Hematopoietic multipotent progenitor cell treated with erythropoietin and hydrocortisone succinate and interleukin-3 and kit ligand, for 17 days (in vitro differentiated cells): ENCODE results near the gene TRABD2B.

ENCODE experiments used
- DNase-seq: peaks from one replicate; pipeline ENCODE4 v3.0.0-alpha.2; 2015; ENCODE audit warnings: low spot score

Gene TRABD2B

GRCh38 chr1:47794530-47794929, 202.7 kb downstream of the TRABD2B start:
- no peak for DNase-seq

GRCh38 chr1:47794081-47794480, 203.1 kb downstream of the TRABD2B start:
- DNase-seq, result no peak

GRCh38 chr1:47793563-47793962, 203.6 kb downstream of the TRABD2B start:
- no peak for DNase-seq

GRCh38 chr1:47792779-47793178, 204.4 kb downstream of the TRABD2B start:
- DNase-seq, result no peak

DNA sequence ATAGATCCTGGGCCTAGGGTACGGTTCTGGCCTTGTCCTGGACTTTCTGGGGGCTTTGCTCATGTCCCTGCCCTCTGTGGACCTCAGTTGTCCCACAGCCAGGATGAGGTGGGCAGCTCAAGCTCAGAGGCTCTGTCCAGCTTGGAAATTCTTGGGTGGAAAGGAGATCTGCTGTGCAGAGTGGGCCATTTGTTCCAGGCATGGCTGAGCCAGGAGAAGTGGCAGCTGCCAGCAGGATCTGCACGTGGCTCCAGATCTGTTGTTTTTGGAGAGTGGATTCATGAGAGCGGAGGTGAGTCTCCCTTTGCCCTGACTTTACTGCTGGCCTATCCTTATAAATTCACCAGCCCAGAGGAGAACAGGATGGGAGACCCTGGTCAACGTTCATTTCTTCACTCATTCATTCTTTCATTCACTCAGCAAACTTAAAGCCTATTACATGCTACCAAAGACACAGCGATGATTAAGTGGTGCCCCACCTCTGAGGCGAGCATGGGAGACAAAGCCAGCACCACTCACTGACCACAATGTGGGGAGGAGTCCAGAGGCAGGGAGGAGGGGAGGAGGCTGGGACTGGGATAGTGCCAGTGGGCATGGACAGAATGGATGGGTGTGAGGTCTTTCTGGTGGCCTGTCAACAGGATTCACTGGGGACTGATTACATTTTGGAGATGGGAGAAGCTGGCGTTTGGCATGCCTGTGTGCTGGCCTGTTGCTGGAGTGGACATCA, 205.1 kb downstream of the TRABD2B start:
- DNase-seq, result no peak

DNA sequence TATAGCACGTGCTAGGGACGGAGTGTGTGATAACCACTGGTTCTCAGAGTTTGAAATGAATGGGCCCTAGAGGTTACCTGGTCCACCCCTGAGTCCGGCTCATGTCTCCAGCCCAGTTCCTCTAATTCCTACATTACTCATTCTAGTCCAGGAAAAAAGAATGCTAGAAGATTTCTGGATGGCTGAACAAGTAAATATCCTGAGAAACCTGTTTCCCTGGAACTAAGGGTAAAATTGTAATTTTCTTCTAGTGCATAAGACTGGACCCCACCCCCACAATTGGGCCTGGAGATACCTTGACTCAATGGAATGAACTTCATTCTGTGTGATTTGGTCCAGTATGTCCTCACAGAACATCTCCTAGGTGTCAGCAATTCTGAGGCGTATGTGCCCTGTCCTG, 208.4 kb downstream of the TRABD2B start:
- no peak for DNase-seq

DNA sequence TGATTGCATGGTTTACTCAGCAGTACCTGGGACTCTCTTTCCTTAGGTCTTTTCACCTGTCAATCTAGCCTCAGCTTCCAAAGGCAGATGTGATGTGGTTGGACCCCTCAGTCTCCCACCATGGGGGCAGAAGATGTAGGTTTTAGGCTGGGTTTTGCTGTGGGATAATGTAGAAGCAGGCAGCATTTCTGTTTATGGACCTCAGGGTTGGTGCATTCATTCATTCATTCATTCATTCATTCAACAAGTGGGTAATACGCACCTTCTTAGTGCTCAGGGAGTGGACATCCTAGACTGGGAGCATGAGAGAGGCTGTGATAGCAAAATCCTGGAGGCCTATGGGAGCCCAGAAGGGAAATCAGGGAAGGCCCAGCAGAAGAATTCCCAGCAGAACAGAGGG, 209.6 kb downstream of the TRABD2B start:
- no peak for DNase-seq

DNA sequence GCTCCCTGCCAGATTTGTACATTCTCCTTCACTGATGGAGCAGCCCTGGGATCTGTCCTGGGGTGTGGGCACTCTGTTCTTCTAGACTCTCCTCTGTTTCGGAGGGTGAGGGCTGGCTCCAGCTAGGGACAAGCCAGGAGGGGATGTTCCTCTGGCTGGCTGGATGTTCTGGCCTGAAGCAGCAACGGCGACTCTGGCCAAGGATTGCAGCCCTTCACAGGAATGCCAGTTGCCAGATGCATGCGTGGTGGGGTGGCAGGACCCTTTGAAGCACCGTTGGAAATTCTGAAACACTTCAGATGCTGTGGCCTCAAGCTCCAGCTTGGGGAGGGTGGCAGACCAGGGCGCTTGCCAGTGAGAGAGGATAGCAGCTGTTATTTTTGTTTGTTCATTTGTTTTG, 210.9 kb downstream of the TRABD2B start:
- no peak for DNase-seq

GRCh38 chr1:47785561-47786271, 211.5 kb downstream of the TRABD2B start:
- DNase-seq, result no peak

GRCh38 chr1:47785118-47785517, 212.1 kb downstream of the TRABD2B start:
- no peak for DNase-seq

- DNase-seq, result no peak
Observed at GRCh38 chr1:47784497-47784822, 212.7 kb downstream of the TRABD2B start.

DNA sequence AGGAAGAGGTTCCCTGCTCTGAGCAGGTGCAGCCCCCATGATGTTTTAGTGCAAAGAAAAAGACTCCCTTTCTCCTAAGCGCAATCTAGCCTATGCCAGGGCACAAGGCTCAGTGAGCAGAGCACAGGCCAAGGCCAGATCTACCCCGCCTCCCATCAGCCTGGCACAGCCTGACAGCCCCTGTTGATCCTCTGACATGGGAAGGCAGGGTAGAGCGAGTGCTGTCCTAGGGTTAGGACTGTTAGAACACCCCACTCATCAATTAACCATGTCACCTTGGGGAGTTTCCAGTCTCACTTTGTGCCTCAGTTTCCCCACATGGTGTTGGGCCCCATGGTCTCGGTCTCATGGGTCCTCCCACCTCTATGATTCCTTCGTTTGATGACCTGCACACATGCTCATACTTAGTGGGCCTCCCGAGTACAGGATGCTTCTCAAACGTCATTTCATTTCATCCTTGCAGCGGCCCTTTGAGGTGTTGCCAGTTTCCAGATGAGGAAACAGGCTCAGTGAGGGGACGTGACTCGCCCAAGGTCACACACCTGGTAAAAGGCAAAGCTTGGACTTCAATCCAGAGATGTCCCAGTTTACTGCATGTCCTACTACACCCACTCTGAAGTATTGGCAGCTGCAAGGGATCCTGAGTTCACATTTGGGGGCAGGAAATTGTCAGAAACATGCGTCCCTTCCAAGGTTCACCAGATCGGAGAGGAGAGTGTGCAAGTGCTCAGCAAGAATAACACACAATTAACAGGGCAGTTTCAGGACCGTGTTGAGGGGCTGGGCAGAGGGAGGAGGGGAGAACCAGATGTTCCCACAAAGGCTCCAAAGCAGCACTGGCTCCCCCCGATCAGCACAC, 213.3 kb downstream of the TRABD2B start:
- DNase-seq, result no peak

- no peak for DNase-seq
Observed at GRCh38 chr1:47782414-47783166, 214.6 kb downstream of the TRABD2B start.

DNA sequence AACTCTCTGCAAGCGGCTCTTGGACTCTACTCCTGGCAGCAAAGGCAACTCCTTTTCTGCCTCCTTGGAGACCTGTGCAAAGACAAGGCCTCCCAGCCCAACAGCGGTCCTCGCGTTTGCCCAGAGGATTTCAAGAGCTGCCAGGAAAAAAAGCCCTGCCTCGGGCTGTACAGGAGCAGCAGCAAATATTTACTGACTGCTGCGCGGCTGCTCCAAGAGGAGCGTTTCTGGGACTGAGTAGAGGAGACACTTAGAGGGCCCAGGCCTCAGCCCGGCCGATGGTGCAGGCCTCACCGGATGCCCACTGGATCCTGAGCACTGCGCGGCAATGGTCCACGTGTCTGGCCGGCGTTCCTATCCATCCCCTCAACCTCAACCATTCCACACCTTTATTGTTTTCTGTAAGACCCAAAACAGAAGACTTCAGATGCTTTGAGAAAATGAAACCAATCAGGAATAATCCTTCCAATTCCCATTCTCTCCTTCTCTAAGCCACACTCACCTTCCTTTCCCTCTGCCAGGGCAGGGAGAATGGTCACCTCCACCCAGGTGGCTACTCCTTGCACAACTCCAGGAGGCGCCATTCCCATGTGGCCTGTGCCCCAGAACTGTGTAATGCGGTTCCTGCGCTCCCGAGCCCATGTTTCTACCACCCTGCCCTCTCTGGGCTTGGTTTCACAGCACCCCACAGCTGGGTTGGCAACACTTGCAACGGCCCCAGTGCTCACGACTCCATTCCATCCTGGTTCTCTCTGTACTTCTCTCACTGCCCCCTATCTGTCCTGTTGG, 215.8 kb downstream of the TRABD2B start:
- DNase-seq, result no peak

GRCh38 chr1:47780469-47780995, 216.7 kb downstream of the TRABD2B start:
- DNase-seq, result no peak

DNA sequence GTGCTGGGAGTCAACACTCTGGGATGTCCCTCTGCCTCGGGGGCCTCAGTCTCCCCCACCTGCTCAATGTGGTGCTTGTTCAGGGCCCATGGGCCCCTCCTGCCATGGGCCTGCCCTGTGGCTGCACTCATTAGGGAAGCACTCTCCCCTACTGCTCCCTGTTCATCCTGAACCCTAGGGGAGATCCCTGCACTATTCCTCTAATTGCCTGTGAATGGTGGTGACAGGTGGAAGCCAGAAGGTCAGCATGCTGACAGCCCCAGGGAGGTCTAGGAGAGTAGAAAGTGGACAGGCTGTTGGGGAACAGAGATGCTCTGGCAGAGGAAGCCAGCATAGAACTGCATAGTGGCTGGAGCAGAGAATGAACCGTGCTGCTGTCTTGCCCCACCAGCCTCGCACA, 217.6 kb downstream of the TRABD2B start:
- no peak for DNase-seq

GRCh38 chr1:47778280-47778679, 218.9 kb downstream of the TRABD2B start:
- DNase-seq, result no peak

DNA sequence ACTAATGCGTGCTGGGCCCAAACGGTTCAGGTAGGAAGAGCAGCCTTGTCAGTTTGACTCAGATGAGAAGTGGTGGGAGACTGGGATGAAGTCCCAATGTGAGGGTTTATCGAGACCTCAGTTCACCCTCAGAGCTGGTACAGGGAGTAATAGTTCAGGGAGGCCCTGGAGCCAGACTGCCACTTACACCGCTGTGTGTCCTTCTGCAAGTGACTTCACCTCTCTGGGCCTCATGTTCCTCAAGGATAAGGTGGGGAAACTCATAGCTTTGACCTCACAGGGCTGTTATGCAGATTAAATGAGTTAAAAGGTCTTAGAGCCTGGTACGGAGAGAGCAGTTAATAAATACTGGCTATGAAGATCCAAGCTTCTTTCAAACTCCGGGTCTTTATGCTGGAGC, 219.9 kb downstream of the TRABD2B start:
- DNase-seq, result no peak

GRCh38 chr1:47776667-47777131, 220.5 kb downstream of the TRABD2B start:
- DNase-seq, result no peak

DNA sequence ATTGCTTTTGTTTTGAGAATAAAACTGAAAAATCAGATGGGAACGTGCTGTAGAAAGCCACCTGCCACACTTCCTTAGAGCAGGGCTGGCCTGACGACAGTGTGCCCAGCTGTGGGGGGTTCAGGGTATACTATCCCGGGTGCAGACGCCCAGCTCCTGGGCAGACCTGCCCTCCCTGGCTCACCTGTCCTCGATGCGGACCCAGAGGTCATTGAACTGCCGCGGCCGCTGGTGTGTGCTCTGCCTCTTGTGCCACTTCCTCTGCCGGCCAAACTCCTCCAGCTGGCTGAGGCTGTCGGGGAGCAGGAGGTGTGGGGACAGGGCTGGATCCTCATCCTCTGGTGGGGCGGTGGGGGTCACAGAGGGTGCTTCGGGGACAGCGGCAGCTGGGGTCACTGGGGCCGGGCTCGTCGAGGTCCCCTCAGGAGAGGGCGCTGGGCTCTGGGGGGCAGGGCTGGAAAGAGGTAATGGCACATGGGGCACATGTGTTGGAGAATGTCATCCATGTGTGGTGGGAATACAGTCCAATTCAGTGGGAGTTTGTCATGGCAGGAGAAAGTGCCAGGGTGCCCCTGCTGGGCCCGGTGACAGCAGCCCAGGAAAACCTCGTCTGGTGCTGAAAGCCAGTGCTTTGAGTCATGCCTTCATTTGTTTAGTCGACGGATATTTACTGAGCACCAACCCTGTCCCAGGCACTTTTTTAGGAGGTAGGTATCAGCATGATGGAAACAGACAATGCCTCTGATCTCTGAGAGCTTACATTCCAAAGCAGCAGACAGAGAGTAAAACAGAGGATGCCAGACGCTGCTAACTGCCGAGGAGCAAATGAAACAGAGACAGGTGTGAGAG, 222.0 kb downstream of the TRABD2B start:
- DNase-seq, result no peak
